GM23248 (cell line): ENCODE results near the gene PRKCA.

Experiments used
- EZH2 ChIP-seq: fragments of 200-600 bp; sonication (generic); IDR thresholded peaks from 2 replicates; pipeline ENCODE4 v1.6.1; 2018; ENCODE audit warnings: antibody characterized with exemption, mild to moderate bottlenecking; ENCODE audit not compliant: insufficient read depth, poor library complexity, severe bottlenecking
- EZH2phosphoT487 ChIP-seq: fragments of 200-600 bp; sonication (generic); IDR thresholded peaks from 2 replicates; pipeline ENCODE4 v1.6.1; 2018; ENCODE audit warnings: antibody characterized with exemption, moderate library complexity, mild to moderate bottlenecking, low read depth; ENCODE audit not compliant: insufficient read depth

DNA sequence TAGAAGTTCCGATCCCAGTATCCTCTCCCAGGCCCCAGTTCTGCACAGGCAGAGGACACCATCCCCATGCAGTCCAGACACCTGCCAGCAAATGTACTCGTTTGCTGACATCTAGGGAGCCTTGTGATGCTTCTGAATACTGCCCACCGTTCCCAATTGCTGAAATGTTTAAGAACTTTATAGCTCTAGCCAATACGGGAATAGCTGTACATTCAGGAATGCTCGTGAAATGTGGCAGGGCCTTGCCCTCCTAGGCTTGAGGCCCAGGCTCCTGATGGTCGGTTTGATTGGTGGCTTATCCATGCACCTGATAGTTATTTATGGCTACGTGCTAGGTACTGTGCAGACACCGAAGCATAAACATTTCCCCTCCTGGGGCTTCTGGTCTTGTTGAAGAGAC, 255.5 kb downstream of the PRKCA start:
- no peak for TF ChIP-seq EZH2
- no peak for TF ChIP-seq EZH2phosphoT487
